ENCODE data around the gene GBX2.

Gene GBX2

GRCh38 chr2:236158969-236159777, 9.0 kb downstream of the GBX2 start:
- Histone ChIP-seq H2AFZ (ENCODE audit: low read depth, low read length) (no peak overlapping the region), H3K27ac (ENCODE audit: low read length) (no peak overlapping the region), H4K20me1 (ENCODE audit: insufficient read depth, low read length) (no peaks in the 10 kb centered on the region; the same call in 1 of the 2 replicates), H3K27me3 (ENCODE audit: insufficient read depth, low read length, poor library complexity) (no peaks in the 10 kb centered on the region), H3K79me2 (ENCODE audit: insufficient read depth, low read length) (no peaks in the 10 kb centered on the region), H3K4me1 (ENCODE audit: insufficient read depth, low read length) (no peaks in the 10 kb centered on the region), H3K36me3 (ENCODE audit: insufficient read depth, low read length) (no peaks in the 10 kb centered on the region), H3K9ac (ENCODE audit: low read depth, low read length) (no peak overlapping the region), H3K4me2 (ENCODE audit: insufficient read depth, low read length) (no peak overlapping the region), H3K4me3 (ENCODE audit: low read depth in 1 of 2, low read length in 2 of 2) (no peak overlapping the region), H3K9me3 (ENCODE audit: insufficient read depth, low read length, severe bottlenecking) (no peaks in the 10 kb centered on the region)
- no peak for ATAC-seq (ENCODE audit: insufficient read depth, low read depth)
- no peak for DNase-seq
- TF ChIP-seq EZH2 (IDR thresholded peaks at IDR 0.05; ENCODE audit: borderline replicate concordance, low read depth, low read length, severe bottlenecking) (no peak), CTCF (IDR thresholded peaks at IDR 0.05; ENCODE audit: borderline replicate concordance, extremely low read depth, low read length, poor library complexity, severe bottlenecking) (no peak)

- ATAC-seq (ENCODE audit: insufficient read depth, low read depth): no peak
- TF ChIP-seq CTCF (IDR thresholded peaks at IDR 0.05; ENCODE audit: borderline replicate concordance, extremely low read depth, low read length, poor library complexity, severe bottlenecking) (no peak), EZH2 (IDR thresholded peaks at IDR 0.05; ENCODE audit: borderline replicate concordance, low read depth, low read length, severe bottlenecking) (no peak)
- Histone ChIP-seq H3K79me2 (ENCODE audit: insufficient read depth, low read length) (no peaks in the 10 kb centered on the region), H3K4me3 (ENCODE audit: low read depth in 1 of 2, low read length in 2 of 2) (no peak overlapping the region), H3K27ac (ENCODE audit: low read length) (no peak overlapping the region), H3K27me3 (ENCODE audit: insufficient read depth, low read length, poor library complexity) (no peaks in the 10 kb centered on the region), H3K9me3 (ENCODE audit: insufficient read depth, low read length, severe bottlenecking) (peaks cover 3% of the 10 kb centered on the region), H4K20me1 (ENCODE audit: insufficient read depth, low read length) (no peaks in the 10 kb centered on the region; the same call in 1 of the 2 replicates), H3K4me1 (ENCODE audit: insufficient read depth, low read length) (no peaks in the 10 kb centered on the region), H2AFZ (ENCODE audit: low read depth, low read length) (no peak overlapping the region), H3K4me2 (ENCODE audit: insufficient read depth, low read length) (no peak overlapping the region), H3K9ac (ENCODE audit: low read depth, low read length) (no peak overlapping the region), H3K36me3 (ENCODE audit: insufficient read depth, low read length) (no peaks in the 10 kb centered on the region)
- DNase-seq: no peak
Observed at GRCh38 chr2:236157815-236158498, 10.2 kb downstream of the GBX2 start.

GRCh38 chr2:236157366-236157765, 10.8 kb downstream of the GBX2 start:
- no peak for ATAC-seq (ENCODE audit: insufficient read depth, low read depth)
- H4K20me1 ChIP-seq (ENCODE audit: insufficient read depth, low read length): no peaks in the 10 kb centered on the region; the same call in 1 of the 2 replicates

More at GRCh38 chr2:236157366-236157765, 10.8 kb downstream of the GBX2 start:
- Histone ChIP-seq H3K9ac (ENCODE audit: low read depth, low read length) (no peak overlapping the region), H3K27ac (ENCODE audit: low read length) (no peak overlapping the region), H3K4me1 (ENCODE audit: insufficient read depth, low read length) (no peaks in the 10 kb centered on the region), H3K79me2 (ENCODE audit: insufficient read depth, low read length) (no peaks in the 10 kb centered on the region), H3K4me2 (ENCODE audit: insufficient read depth, low read length) (no peak overlapping the region), H3K36me3 (ENCODE audit: insufficient read depth, low read length) (no peaks in the 10 kb centered on the region), H3K4me3 (ENCODE audit: low read depth in 1 of 2, low read length in 2 of 2) (no peak overlapping the region), H2AFZ (ENCODE audit: low read depth, low read length) (no peak overlapping the region), H3K27me3 (ENCODE audit: insufficient read depth, low read length, poor library complexity) (no peaks in the 10 kb centered on the region), H3K9me3 (ENCODE audit: insufficient read depth, low read length, severe bottlenecking) (peaks cover 6% of the 10 kb centered on the region)
- TF ChIP-seq CTCF (IDR thresholded peaks at IDR 0.05; ENCODE audit: borderline replicate concordance, extremely low read depth, low read length, poor library complexity, severe bottlenecking) (no peak), EZH2 (IDR thresholded peaks at IDR 0.05; ENCODE audit: borderline replicate concordance, low read depth, low read length, severe bottlenecking) (no peak)
- DNase-seq: no peak

Data from DND-41 (cell line).